Placental pericyte (primary cell): Measurements from ENCODE around the gene SPATA19. TPM values are rescaled to one million over a fixed set of nuclear protein-coding genes. Genes with fewer than 3 reads are reported as not detected.

ENCODE experiments used
- total RNA-seq: library from RNA; depleted of rRNA; stranded (reverse); fragments of >200 nt; gene quantifications from 2 replicates; pipeline ENCODE4 v1.2.3, GENCODE V29; 2012

Gene SPATA19, protein sequence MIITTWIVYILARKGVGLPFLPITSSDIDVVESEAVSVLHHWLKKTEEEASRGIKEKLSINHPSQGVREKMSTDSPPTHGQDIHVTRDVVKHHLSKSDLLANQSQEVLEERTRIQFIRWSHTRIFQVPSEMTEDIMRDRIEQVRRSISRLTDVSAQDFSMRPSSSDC
- total RNA-seq, result not detected in 2 replicates

DNA sequence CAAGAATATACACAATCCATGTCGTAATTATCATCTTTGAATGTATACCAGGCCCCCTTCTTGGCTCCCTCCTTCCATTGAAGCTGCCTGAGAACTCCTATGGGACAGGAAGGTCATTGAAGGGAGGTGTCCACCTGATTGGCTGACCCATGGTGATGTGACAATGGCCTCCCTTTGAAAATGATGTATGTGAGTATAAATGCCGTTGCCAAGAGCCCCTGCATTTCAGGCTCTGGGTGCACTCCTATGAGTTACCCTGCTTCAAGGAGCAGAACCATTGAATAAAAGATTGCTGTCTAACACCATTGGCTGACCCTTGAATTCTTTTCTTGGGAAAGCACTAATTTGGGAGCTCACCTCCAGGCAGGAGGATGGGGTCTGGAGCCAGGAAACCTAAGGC is at the start of gene SPATA19:
SPATA19 (minus strand) TSS at position 101 of the 400 bp plus-strand sequence; CDS start at position 34, 67 bp downstream.

Other genes with a start within 250 kb of the SPATA19 start
- gene IGSF9B, start 111.5 kb upstream of the SPATA19 start, total RNA-seq, result under 0.01 TPM in 1 of 2 replicates, not detected in the other
- 90.6 and 140 TPM in 2 replicates for gene JAM3, start 223.6 kb upstream of the SPATA19 start, total RNA-seq